Esophagus squamous epithelium (tissue), 5 donors: Measurements from ENCODE around the gene RPGRIP1L. TPM values are rescaled to one million over a fixed set of nuclear protein-coding genes. Genes with fewer than 3 reads are reported as not detected.
A peak's percentile ranks its signal among the peaks of the same experiment; 100 is the strongest.

Source experiments
- DNase-seq: peaks from one replicate; lab custom pipeline; 2025; lab: John Stamatoyannopoulos, UW
- H3K27ac ChIP-seq, 4 donors: fragments of 200-600 bp; sonication (generic); one replicate each; pipeline ENCODE4 v1.5.1; 2016 to 2019; ENCODE audit warnings: mild to moderate bottlenecking in 1 of 4
- H3K27me3 ChIP-seq, 4 donors: fragments of 200-600 bp; sonication (generic); 1 replicate in 3 of 4; 2 replicates in 1 of 4; pipeline versions ENCODE4 v1.5.1 to v1.6.0; 2017 to 2021; ENCODE audit warnings: antibody characterized with exemption in 1 of 4
- H3K36me3 ChIP-seq, 3 donors: fragments of 200-600 bp; sonication (generic); one replicate each; pipeline ENCODE4 v1.5.1; 2016 to 2019
- H3K4me1 ChIP-seq, 3 donors: fragments of 200-600 bp; sonication (generic); one replicate each; pipeline ENCODE4 v1.5.1; 2017 to 2019
- H3K4me3 ChIP-seq, 4 donors: fragments of 200-600 bp; sonication (generic); 1 replicate in 3 of 4; 2 replicates in 1 of 4; pipeline ENCODE4 v1.5.1; 2016 to 2019; ENCODE audit warnings: mild to moderate bottlenecking in 2 of 4, moderate library complexity in 1 of 4
- H3K9me3 ChIP-seq, 3 donors: fragments of 200-600 bp; sonication (generic); one replicate each; pipeline ENCODE4 v1.5.1; 2016 to 2019
- POLR2A ChIP-seq, 4 donors: fragments of 450-650 bp; IDR thresholded peaks; one replicate each; pipeline ENCODE4 v1.6.1; 2017; ENCODE audit warnings: antibody characterized with exemption in 4 of 4, mild to moderate bottlenecking in 4 of 4, moderate library complexity in 3 of 4
- WGBS, 2 donors: methylation state at CpG; one replicate each; pipeline ENCODE4 v1.1.5; 2018; 5-methylcytosine and 5-hydroxymethylcytosine counted together
- intact Hi-C: fragments of 100-400 bp; cut with DNase I; formaldehyde crosslinking; loops from one replicate; pipeline ENCODE4 v1.15.0; 2022
- total RNA-seq, 4 donors: library from RNA; depleted of rRNA; stranded (reverse); fragments of >200 nt; gene quantifications; one replicate each; pipeline ENCODE4 v1.1.0, GENCODE V29; 2016
- TF ChIP-seq, protein P1 (sequence below), 6 experiments: fragments of 450-650 bp in 4 of 6; fragments of 200-600 bp in 2 of 6; sonication (generic) in 2 of 6; IDR thresholded peaks; one replicate each; pipeline ENCODE4 v1.5.1; 2016 to 2019; ENCODE audit warnings: antibody characterized with exemption in 6 of 6, mild to moderate bottlenecking in 4 of 6, moderate library complexity in 4 of 6
- donor health status: DM: yes; HTN: yes; CAD: no.

The RPGRIP1L gene
- total RNA-seq, 4 donors from 2014 or later, result 1.2 to 3.9 (median 3.7) TPM

GRCh38 chr16:53713403-53714204 lies 9.9 kb upstream of the RPGRIP1L start:
- whole genome bisulfite sequencing, 2 donors, result 61 to 70% methylated on average over 3 of the region's 3 CpGs
- Histone ChIP-seq H3K36me3 (no peaks in the 10 kb centered on the region), H3K9me3 (no peaks in the 10 kb centered on the region), H3K4me3 (no peak overlapping the region), H3K4me1 (peaks cover 0 to 36% (median 0%) of the 10 kb centered on the region in 3 donors), H3K27me3 (no peaks in the 10 kb centered on the region), H3K27ac (peak overlapping the region in 1 of 4 donors; percentile 3)
- intact Hi-C loops, result no loop called here
- no peak for TF ChIP-seq POLR2A (IDR thresholded peaks at IDR 0.05)
- TF ChIP-seq, protein P1, sequence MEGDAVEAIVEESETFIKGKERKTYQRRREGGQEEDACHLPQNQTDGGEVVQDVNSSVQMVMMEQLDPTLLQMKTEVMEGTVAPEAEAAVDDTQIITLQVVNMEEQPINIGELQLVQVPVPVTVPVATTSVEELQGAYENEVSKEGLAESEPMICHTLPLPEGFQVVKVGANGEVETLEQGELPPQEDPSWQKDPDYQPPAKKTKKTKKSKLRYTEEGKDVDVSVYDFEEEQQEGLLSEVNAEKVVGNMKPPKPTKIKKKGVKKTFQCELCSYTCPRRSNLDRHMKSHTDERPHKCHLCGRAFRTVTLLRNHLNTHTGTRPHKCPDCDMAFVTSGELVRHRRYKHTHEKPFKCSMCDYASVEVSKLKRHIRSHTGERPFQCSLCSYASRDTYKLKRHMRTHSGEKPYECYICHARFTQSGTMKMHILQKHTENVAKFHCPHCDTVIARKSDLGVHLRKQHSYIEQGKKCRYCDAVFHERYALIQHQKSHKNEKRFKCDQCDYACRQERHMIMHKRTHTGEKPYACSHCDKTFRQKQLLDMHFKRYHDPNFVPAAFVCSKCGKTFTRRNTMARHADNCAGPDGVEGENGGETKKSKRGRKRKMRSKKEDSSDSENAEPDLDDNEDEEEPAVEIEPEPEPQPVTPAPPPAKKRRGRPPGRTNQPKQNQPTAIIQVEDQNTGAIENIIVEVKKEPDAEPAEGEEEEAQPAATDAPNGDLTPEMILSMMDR (IDR thresholded peaks at IDR 0.05), result no peak
- DNase-seq, result no peak

DNA sequence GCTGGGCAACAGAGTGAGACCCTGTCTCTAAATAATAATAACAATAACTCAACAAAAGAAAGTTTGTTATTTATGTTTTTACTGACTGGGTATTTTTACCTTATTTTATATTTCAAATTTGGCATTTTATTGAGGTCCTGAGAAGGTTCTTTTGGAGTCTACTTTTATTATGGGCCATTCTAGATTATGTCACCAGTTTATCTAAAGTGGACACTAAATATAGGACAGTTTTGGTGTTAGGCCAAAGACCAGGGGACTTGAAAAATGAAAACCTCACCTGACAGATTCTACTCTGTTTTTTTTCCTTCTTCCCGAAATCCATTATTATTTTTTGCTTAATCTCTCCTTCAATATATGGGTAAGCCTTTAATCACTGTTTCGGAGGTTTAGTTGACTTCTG lies 8.4 kb upstream of the RPGRIP1L start:
- TF ChIP-seq POLR2A (IDR thresholded peaks at IDR 0.05), result no peak
- TF ChIP-seq, protein P1 (IDR thresholded peaks at IDR 0.05), result no peak
- peaks cover 0 to 36% (median 0%) of the 10 kb centered on the region in 3 donors for H3K4me1 ChIP-seq
- intact Hi-C loops, result no loop called here
- 61 to 68% methylated on average over 2 of the region's 2 CpGs for WGBS, 2 donors
- H3K36me3 ChIP-seq, result no peaks in the 10 kb centered on the region
- H3K4me3 ChIP-seq, result no peak overlapping the region
- no peak overlapping the region for H3K27ac ChIP-seq
- no peaks in the 10 kb centered on the region for H3K9me3 ChIP-seq
- no peaks in the 10 kb centered on the region for H3K27me3 ChIP-seq
- no peak for DNase-seq

GRCh38 chr16:53711390-53711789 lies 7.7 kb upstream of the RPGRIP1L start:
- TF ChIP-seq, protein P1 (IDR thresholded peaks at IDR 0.05), result no peak
- no peak for TF ChIP-seq POLR2A (IDR thresholded peaks at IDR 0.05)
- Histone ChIP-seq H3K27ac (no peak overlapping the region), H3K27me3 (no peaks in the 10 kb centered on the region), H3K36me3 (no peaks in the 10 kb centered on the region), H3K4me1 (peaks cover 0 to 36% (median 0%) of the 10 kb centered on the region in 3 donors), H3K4me3 (no peak overlapping the region), H3K9me3 (no peaks in the 10 kb centered on the region)
- DNase-seq, result no peak
- intact Hi-C loops, result no loop called here
- 96 to 97% methylated on average over 3 of the region's 3 CpGs for WGBS, 2 donors

DNA sequence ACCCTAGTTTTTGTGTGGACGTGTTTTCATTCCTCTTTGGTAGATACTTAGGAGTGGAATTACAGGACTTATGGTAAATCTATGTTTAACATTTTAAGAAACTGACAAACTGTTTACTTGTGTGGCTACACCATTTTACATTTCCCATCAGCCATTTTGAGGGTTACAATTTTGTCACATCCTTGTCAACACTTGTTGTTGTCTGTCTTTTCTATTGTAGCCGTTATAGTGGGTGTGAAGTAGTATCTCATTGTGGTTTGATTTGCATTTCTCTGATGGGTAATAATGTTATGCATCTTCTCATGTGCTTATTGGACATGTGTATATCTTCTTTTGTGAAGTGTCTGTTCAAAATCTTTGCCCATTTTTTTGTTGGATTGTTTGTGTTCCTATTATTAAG lies 4.8 kb upstream of the RPGRIP1L start:
- Histone ChIP-seq H3K27me3 (no peaks in the 10 kb centered on the region), H3K27ac (no peak overlapping the region), H3K36me3 (no peaks in the 10 kb centered on the region), H3K4me3 (no peak overlapping the region), H3K9me3 (no peaks in the 10 kb centered on the region), H3K4me1 (peaks cover 10 to 29% (median 12%) of the 10 kb centered on the region in 3 donors)
- no peak for TF ChIP-seq POLR2A (IDR thresholded peaks at IDR 0.05)
- TF ChIP-seq, protein P1 (IDR thresholded peaks at IDR 0.05), result no peak
- WGBS, 2 donors, result 80 to 84% methylated on average over 2 of the region's 2 CpGs
- intact Hi-C loops, result no loop called here
- no peak for DNase-seq

DNA sequence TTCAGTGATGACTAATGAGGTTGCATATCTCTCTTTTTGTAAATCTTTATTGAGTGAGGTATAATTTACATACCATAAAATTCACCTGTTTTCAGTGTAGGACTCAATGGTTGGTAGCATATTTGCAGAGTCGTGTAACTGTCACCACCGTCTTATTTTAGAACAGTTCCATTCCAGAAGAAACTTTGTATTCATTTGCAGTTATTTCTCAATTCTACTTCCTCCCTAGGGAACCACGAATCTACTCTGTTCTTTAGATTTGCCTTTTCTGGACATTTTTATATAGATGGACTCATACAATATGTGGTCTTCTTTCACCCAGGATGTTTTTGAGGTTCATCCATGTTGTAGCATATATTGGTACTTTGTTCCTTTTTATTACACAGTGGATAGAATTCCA lies 4.0 kb upstream of the RPGRIP1L start:
- H3K4me1 ChIP-seq, result peaks cover 10 to 31% (median 17%) of the 10 kb centered on the region in 3 donors
- TF ChIP-seq POLR2A (IDR thresholded peaks at IDR 0.05), result no peak
- TF ChIP-seq, protein P1 (IDR thresholded peaks at IDR 0.05), result no peak
- H3K36me3 ChIP-seq, result no peaks in the 10 kb centered on the region
- no peak for DNase-seq
- H3K9me3 ChIP-seq, result no peaks in the 10 kb centered on the region
- intact Hi-C loops, result no loop called here
- WGBS, 2 donors, result 72 to 73% methylated on average over 3 of the region's 3 CpGs
- H3K4me3 ChIP-seq, result no peak overlapping the region
- H3K27ac ChIP-seq, result no peak overlapping the region
- H3K27me3 ChIP-seq, result no peaks in the 10 kb centered on the region
